H1 (cell line): ENCODE measurements around the gene HIC1. TPM values are rescaled to one million over a fixed set of nuclear protein-coding genes. Genes with fewer than 3 reads are reported as not detected.

Source experiments
- SIX5 ChIP-seq: IDR thresholded peaks from 2 replicates; pipeline ENCODE4 v1.6.1; 2011; ENCODE audit warnings: mild to moderate bottlenecking, low read depth, low read length
- SUZ12 ChIP-seq: fragments of 200-600 bp; sonication (generic); IDR thresholded peaks from 2 replicates; pipeline ENCODE4 v1.6.1; 2012; ENCODE audit warnings: mild to moderate bottlenecking, inconsistent platforms, low read length, moderate library complexity, mixed read lengths
- USF2 ChIP-seq: IDR thresholded peaks from 2 replicates; pipeline ENCODE4 v1.6.1; 2011; ENCODE audit warnings: low read length, improper control_type of control experiment
- polyA plus RNA-seq, 7 experiments: library from polyadenylated mRNA; depleted of rRNA in 3 of 7; stranded (reverse) in 5 of 7; unstranded in 2 of 7; fragments of >200 nt in 5 of 7; fragments of 200-250 nt in 2 of 7; gene quantifications; 1 replicate in 5 of 7; 2 replicates in 1 of 7; 4 replicates in 1 of 7; pipeline versions ENCODE4 v1.2.1 to v1.2.3, GENCODE V29; 2011 to 2013; ENCODE audit warnings: missing spikeins in 2 of 7, mixed read lengths in 2 of 7
- total RNA-seq: library from RNA; stranded (reverse); fragmentation: NEBNext Ultra II Directional; extraction: Animal tissue kit (Norgen Biotek cat#: 25700); gene quantifications from 2 replicates; pipeline ENCODE4 v1.2.1, GENCODE V29; 2021

The HIC1 gene
- total and polyA plus RNA-seq, 2 of the 8 experiments (the other 6 are each of a cell fraction or from before 2014, with no cell fraction given) = 0.06 to 0.09 TPM

- TF ChIP-seq SIX5 (no peak), SUZ12 (no peak), USF2 (no peak)
These were observed 19.1 kb upstream of the HIC1 start (continued) for GRCh38 chr17:2035541-2036488.
